NK-92 treated with Interleukin-12 subunit alpha and Interleukin-12 subunit beta, amount 100 ng/mL, for 24 hours (cell line): ENCODE measurements around the gene SNRPF.

Experiments used
- DNase-seq: peaks from one replicate; lab custom pipeline; 2025; lab: John Stamatoyannopoulos, UW

Gene SNRPF

DNA sequence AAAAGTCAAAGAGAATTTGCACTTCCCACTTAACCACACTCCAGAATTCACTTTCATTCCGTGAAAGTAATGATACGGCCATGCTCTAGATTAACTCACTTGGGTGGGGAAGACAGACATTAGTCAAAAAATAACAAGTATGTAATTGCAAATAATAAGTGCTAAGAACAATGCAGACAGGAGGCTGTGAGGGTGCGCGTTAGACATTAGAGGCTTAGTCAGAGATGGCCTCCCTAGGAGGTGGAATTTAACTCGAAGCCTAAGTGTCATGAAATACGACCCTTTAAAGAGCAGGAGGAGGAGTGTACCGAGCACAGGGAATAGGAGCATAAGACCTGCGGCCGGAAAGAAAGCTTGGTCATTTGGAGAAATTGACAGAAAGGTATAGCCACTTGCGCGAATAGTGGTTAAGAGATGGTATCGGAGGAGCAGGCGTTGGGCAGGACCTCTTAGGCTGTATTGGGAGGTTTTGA, 628 bp downstream of the SNRPF start:
- no peak for DNase-seq

DNA sequence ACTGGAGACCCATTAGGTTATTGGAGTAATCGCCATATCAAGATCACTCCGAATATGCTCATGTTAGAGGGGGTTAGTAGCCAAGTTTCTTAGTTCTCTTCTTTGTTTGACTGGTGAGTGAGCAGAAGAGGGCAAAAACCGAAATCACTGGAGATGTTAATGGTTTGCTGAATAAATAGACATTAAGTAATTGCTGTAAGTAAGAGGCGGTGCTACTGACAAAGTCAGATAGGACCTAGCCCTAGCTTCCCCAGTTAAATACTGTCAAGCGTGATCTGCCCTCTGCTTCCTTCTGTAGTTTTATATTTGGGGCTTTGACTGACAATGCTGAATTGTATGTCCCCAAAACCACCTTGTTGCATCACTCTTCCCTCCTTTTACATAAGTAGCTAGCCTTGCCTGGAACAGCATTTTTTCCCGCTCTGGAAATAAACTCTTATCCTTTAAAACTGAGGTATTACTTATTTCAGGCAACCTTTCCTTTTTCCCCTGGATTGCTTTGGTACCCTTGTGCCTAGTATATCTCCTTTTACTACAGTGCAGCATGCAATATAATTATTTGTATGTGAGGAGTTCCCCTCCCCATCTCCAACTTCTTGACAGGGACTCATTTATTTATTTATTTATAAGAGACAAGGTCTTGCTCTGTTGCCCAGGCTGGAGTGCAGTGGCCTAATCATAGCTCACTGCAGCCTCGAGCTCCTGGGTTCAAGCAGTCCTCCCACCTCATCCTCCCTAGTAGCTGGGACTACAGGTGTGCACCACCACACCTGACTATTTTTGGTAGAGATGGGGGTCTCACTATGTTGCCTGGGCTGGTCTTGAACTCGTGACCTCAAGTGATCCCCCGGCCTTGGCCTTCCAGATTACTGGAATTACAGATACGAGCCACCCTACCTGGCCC, 1.4 kb downstream of the SNRPF start:
- no peak for DNase-seq

DNA sequence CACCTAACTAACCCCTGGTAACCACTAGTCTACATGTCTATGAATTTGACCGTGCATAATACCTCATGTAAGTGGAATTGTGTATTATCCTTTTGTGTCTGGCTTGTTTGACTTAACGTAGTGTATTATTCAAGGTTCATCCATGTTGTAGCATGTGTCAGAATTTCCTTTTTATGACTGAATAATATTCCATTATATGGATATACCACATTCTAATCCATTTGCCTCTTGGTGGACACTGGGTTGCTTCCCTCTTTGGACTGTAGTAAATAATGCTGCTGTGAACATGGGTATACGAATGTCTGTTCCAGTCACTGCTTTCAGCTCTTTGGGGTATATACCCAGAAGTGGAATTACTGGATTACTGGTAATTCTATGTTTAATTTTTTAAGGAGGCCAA, 3.3 kb downstream of the SNRPF start:
- DNase-seq, result no peak

DNA sequence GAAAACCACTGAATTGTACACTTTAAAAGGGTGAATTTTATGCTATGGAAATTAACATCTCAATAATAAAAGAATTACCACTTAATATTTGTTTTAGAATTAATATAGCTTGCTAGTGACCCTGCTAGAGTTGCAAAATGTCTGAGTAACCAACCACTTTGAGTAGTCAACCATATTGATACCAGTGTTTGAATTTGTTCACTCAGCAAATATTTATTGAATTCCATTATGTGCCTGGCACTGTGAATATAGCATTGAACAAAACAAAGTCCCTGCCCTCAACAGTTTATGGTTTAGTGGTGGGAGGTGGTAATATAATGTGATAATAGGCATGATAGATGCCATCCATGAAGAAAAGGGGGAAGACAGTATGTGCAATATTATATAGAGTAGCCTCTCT, 4.6 kb downstream of the SNRPF start:
- no peak for DNase-seq

DNA sequence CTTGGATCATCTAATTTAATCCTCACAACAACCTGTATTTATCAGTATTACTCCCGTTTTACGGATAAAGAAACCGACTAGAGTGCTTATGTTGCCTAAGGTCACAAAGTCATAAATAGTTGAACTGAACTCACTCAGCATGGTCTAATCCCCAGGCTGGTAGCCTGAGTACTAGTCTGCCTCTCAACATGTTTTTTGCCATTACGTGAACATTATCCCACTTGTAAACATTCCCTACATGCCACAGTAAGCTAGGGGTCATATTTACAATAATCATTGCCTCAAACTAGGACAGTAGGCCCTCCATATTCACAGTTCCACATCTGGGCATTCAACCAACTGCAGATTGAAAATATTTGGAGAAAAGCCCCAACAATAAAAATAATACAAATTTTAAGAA, 12.1 kb downstream of the SNRPF start:
- no peak for DNase-seq

DNA sequence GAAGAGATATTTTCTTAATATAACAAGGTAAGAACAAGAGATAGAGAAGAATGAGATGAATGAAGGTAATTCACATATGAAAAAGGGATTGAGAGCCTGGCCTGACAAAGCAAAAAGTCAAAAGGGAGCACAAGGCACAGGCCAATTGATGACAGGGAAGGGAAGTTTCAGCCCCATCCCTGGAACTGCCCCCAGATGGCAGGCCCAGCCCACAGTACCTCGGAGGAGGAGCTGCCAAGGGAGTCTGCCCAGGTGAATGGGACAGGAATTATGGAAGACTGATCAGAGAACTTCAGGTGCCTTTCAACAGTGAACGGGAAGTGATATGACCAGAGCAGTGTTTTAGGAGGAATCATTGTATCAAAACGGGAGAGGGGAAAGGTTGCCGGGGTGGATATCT, 15.7 kb downstream of the SNRPF start:
- DNase-seq, result no peak

DNA sequence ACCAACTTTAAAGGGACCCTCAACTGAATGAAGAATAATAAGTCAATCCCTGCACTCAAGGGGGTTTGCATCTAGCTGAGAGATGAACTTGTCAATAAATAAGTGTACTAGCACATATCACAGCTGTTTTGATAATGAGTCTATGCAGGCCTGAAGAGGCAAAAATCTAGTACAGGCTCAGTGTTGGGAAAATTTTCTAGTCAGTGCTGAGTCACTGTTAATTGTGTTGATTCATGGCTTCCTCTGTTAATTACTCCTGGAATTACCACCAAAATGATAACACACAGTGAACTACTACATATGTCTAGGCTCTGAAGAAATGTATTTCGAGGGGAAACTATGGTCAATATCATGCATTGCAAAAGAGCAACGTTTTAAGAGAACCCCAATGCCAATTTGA, 18.9 kb downstream of the SNRPF start:
- DNase-seq, result no peak

DNA sequence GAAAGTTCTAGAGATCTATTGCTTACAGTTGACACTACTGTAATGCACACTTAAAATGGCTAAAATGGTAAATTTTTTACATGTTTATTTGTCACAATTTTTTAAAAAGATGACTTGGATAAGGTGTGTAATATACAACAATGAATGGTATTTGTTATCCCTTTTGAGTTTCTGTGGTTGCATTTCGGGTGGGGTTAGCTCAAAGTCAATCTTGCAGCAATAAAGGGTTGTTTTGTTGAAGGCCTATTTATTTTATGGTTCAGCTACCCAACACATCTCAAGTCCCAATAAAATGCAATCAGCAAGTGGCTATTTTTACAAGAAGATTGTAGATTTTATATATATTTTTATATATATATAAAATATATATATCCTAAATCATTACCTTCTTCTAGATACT, 22.1 kb downstream of the SNRPF start:
- DNase-seq, result no peak

DNA sequence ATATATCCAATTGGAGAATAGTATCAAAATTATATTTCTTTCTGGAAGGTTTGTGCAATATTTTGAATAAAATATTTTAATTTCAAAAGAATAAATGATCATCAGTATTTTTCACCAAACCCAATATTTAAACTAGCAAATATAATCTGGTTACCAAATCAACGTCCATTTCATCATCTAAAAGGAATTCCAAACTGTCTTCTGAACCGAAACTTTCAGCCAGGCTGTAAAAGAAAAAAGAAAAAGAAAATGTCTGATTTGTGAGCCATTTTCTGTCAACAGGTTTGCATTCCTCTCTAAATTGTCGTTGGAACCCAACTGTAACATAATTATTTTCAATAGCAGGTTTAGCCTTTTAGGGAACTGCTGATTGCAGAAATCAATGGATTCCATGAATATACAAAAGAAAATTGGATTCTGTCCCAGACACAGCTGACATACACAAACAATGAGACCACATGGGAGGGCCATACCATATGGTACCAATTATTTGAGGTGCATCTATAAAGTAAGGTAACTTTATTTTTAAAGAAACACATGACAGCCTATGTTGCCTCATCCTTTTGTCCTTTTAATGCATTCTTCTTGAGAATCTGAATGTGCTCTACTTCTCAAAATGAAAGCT, 22.7 kb downstream of the SNRPF start:
- DNase-seq, result no peak

DNA sequence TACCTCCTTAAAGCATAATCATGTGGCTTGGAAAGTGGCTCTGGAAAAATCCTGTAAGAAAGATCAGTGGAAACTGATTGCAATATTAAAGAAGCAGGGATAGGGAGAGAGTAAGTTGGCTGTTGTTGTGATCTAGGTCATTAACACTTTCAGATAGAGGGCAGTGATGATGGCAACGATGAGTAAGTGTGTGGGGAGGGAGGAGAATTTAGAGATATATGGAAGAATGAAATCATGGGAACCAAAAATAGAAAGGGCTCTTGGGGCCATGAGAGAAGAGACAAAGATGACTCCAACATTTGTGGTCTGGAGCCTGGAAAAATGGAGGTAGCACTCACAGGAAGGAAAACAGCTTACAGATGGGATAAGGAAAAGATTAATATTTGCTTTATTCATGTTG, 23.3 kb downstream of the SNRPF start:
- no peak for DNase-seq

DNA sequence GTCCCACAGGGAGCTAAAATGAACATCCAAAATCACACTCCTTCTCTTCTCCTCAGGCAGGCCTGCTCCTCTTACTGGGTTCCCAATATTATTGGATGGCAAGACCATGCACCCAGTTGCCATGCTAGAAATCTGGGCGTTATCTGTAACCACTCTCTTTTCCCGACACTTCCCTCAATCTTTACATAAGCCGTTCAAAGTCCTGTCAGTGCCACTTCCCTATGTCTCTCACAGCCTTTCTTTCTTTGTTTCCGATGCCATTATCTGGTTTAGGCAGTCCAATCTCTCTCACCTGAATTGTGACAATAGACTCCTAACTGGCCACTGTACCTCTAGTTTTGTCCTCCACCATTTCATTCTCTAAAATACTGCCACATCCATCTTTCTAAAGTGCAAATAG, 24.1 kb downstream of the SNRPF start:
- no peak for DNase-seq

DNA sequence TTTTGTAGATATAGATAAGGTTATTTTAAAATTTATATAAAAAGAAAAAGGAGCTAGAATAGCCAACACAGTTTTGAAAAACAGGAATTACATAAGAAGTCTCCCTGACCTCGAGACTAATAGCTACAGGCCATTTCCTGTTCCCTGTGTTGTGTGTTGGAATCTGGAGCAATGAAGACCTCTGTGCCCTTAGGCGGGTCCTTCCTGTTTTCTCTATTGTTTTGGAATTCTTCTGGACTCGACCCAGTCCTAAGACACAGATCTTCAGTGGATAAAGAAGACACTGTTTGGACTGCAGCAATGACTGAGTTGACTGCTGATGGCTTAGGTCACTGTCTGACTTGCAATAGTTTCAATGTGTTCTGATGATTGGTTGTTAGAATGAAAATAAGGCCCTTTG, 26.2 kb downstream of the SNRPF start:
- no peak for DNase-seq

DNA sequence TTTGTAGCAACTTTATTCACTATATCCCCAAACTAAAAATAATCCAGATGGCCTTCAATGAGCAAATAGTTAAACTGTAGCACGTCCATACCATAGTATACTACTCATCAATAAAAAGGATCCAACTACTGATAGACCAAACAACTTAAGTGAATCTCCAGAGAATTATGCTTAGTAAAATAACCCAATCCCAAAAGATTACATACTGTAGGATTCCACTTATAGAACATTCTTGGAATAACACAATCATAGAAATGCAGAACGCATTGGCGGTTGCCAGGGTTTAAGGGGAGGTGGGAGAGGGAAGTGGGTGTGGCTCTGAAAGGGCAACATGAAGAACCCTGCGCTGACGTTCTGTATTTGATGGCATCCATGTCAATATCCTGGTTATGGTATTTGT, 28.6 kb downstream of the SNRPF start:
- no peak for DNase-seq

DNA sequence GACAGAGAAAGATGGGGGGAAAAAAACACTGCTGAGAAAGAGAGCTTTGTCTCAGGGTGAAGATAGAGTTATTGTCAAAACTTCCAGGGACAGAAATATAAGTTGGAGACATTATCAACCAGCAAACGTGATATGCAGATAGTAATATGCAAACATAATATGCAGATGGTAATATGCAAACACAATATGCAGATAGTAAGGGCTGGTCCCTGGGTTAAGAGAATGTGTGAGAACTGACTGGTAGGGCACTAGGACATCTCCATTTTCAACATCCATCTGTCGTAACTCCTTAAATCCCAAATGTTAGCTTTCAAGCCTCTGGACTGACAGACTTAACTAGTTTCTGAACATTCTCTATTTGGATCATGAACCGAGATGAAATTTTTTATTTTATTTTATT, 32.2 kb downstream of the SNRPF start:
- no peak for DNase-seq

DNA sequence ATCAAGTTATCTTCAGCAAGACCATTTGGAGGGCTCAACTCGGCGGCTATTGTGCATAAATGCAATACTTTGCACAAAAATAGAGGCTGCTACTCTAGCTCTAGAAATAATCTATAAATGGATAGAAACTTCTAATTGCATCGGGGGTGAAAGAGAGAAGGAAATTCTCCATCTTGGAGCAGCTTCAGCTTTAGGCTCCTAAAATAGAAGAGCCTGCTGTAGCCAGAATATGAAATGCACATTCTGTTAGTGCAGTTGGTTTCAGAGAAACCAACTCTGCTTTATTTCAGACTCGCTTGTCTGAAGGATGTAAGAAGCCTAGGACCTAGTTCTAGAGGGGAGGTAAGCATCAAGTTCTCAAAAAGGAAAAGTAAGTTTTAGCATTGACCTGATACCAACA, 38.1 kb downstream of the SNRPF start:
- no peak for DNase-seq

DNA sequence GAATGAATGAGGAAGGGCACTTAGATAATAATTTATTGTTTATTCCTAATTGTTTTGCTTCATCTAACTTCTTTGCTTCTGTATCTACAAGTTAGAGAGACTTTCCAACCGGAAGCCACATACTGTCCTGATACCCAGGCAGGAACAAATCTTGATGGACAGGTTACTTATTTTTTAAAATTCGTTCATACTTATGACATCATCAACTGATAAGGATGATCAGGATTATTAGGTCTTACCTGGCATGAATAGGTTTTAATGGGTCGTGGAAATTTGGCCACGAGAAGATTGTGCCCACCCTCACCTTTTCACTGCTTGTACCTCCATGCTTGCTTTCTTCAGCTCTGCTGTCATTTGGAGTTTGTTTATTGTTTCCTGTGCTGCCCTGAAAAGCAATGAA, 39.3 kb downstream of the SNRPF start:
- DNase-seq, result no peak

DNA sequence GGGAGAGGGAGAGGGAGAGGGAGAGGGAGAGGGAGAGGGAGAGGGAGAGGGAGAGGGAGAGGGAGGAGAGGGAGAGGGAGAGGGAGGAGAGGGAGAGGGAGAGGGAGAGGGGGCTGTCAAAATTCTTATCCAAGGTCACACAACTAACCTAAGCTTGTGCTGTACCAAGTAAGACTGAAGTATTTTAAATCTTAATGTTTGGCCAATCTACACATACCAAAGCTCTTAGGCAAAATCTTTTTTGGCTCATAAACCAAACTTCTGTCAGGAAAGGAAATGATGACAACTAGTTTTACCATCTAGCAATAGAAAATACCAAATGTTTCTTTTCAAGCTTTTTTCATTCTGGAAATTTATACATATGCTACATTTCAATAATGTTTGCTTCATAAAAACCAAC, 49.8 kb downstream of the SNRPF start:
- DNase-seq, result no peak

DNA sequence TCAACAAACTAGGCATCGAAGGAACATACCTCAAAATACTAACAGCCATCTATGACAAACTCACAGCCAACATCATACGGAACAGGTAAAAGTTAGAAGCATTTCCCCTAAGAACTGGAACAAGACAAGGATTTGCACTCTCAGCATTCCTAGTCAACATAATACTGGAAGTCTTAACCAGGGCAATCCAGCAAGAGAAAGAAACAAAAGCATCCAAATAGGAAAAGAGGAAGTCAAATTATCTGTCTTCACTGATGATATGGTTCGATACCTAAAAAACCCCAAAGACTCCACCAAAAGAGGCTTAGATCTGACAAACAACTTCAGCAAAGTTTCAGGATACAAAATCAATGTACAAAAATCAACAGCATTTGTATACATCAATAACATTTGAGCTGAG, 51.1 kb downstream of the SNRPF start:
- no peak for DNase-seq
